ENCODE data around the gene IFNL4.
A peak's percentile ranks its signal among the peaks of the same experiment; 100 is the strongest.
"Not testable (repeated sequence)": the region's sequence is repeated elsewhere in the genome, so short reads cannot be mapped to it uniquely, and the experiment has no call there.

IFNL4 gene

GRCh38 chr19:39217094-39217493 lies 31.6 kb downstream of the IFNL4 start:
- TF ChIP-seq CTCF (IDR thresholded peaks at IDR 0.05; ENCODE audit: control insufficient read depth, insufficient read depth, low read depth, low read length, missing control alignments), result no peak
- no peak for DNase-seq (ENCODE audit: low read depth)
- H3K4me3 ChIP-seq (ENCODE audit: control insufficient read depth, low read depth, low read length), result no peak overlapping the region

- not testable (repeated sequence) for H3K4me3 ChIP-seq (ENCODE audit: control insufficient read depth, low read depth, low read length); DNase-seq (ENCODE audit: low read depth)
Measured at GRCh38 chr19:39215323-39215722, 33.3 kb downstream of the IFNL4 start.

- H3K4me3 ChIP-seq (ENCODE audit: control insufficient read depth, low read depth, low read length), result no peak overlapping the region
- DNase-seq (ENCODE audit: low read depth), result no peak
- TF ChIP-seq CTCF (IDR thresholded peaks at IDR 0.05; ENCODE audit: control insufficient read depth, insufficient read depth, low read depth, low read length, missing control alignments), result peak; percentile 45
Measured at GRCh38 chr19:39212375-39212742, 36.3 kb downstream of the IFNL4 start.

- TF ChIP-seq CTCF (IDR thresholded peaks at IDR 0.05; ENCODE audit: control insufficient read depth, insufficient read depth, low read depth, low read length, missing control alignments), result no peak
- DNase-seq (ENCODE audit: low read depth), result no peak
- no peak overlapping the region for H3K4me3 ChIP-seq (ENCODE audit: control insufficient read depth, low read depth, low read length)
Measured at GRCh38 chr19:39211731-39212374, 36.8 kb downstream of the IFNL4 start.

- DNase-seq (ENCODE audit: low read depth), result no peak
- no peak for TF ChIP-seq CTCF (IDR thresholded peaks at IDR 0.05; ENCODE audit: control insufficient read depth, insufficient read depth, low read depth, low read length, missing control alignments)
- no peak overlapping the region for H3K4me3 ChIP-seq (ENCODE audit: control insufficient read depth, low read depth, low read length)
Measured at GRCh38 chr19:39209196-39209595, 39.5 kb downstream of the IFNL4 start.

GRCh38 chr19:39208175-39208795 lies 40.4 kb downstream of the IFNL4 start:
- no peak overlapping the region for H3K4me3 ChIP-seq (ENCODE audit: control insufficient read depth, low read depth, low read length)
- TF ChIP-seq CTCF (IDR thresholded peaks at IDR 0.05; ENCODE audit: control insufficient read depth, insufficient read depth, low read depth, low read length, missing control alignments), result no peak
- DNase-seq (ENCODE audit: low read depth), result no peak

- DNase-seq (ENCODE audit: low read depth), result no peak
- H3K4me3 ChIP-seq (ENCODE audit: control insufficient read depth, low read depth, low read length), result no peak overlapping the region
- TF ChIP-seq CTCF (IDR thresholded peaks at IDR 0.05; ENCODE audit: control insufficient read depth, insufficient read depth, low read depth, low read length, missing control alignments), result no peak
Measured at GRCh38 chr19:39207293-39207836, 41.3 kb downstream of the IFNL4 start.
